Bladder microvascular endothelial cell (primary cell): ENCODE measurements around the gene TCF20. TPM values are rescaled to one million over a fixed set of nuclear protein-coding genes. Genes with fewer than 3 reads are reported as not detected.

Experiments
- total RNA-seq: library from RNA; depleted of rRNA; stranded (reverse); fragments of >200 nt; gene quantifications from 2 replicates; pipeline ENCODE4 v1.2.3, GENCODE V29; 2014

TCF20 gene
- 15.5 and 21.1 TPM in 2 replicates for total RNA-seq

DNA sequence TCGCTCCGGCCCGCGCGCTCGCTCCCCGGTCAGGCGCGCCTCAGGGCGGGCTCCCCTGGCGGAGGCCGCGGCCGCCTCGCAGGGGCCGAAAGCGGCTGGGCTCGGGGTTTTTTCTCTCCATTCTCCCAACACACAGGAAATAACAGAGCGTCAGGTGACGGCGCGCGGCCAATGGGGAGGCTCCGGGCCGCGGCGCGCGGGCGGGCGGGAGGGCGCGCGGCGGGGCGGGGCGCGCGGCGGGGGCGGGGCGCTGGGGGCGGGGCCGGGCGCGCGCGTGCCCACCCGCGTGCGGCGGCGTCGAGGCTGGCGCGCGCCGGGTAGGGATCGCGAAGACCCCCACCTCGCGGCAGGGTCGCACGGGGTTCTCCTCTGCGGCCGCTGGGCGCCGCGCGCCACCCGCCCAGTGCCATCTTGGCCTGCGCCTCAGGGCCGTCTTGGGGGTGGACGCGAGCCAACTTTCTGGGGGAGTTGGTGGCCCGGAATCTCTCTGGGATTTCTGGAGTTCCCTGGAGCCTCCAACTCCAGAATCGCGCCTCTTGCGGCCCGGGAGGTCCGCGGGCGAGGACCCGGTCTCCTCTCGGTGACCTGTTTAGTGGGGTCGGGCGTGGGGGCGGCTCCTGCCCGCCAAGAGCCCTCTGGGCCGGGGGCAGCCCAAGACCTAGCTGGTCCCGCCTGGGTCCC, at the start of gene TCF20:
Gene TCF20, minus strand, starts transcription at position 144 of the 681 bp plus-strand sequence. CDS start 55,348 bp downstream, outside the sequence.

Other genes with a start within 250 kb of the TCF20 start
- 25.9 and 33.2 TPM in 2 replicates for gene NAGA, start 199.8 kb downstream of the TCF20 start, total RNA-seq
- gene PHETA2, start 196.4 kb downstream of the TCF20 start, total RNA-seq = 14.4 and 28.8 TPM in 2 replicates
- gene SMDT1, start 191.0 kb downstream of the TCF20 start, total RNA-seq = 6.8 and 8.7 TPM in 2 replicates
- 46.0 and 49.8 TPM in 2 replicates for gene NDUFA6, start 179.9 kb downstream of the TCF20 start, total RNA-seq
- 0.16 and 0.50 TPM in 2 replicates for gene CYP2D6, start 139.8 kb downstream of the TCF20 start, total RNA-seq
- not detected in 2 replicates for gene NFAM1, start 161.8 kb upstream of the TCF20 start, total RNA-seq
- gene RRP7A, start 249.1 kb upstream of the TCF20 start, total RNA-seq = 27.8 and 52.4 TPM in 2 replicates